Stimulated activated CD8-positive, alpha-beta memory T cell treated with anti-CD3 and anti-CD28 coated beads, Interleukin-4, amount 100 ng/mL, for 24 hours (primary cell): Measurements from ENCODE around the gene MAGEA6.
"Not testable (repeated sequence)": the region's sequence is repeated elsewhere in the genome, so short reads cannot be mapped to it uniquely, and the experiment has no call there.

Source experiments
- DNase-seq: peaks from one replicate; pipeline ENCODE4 v3.0.0-alpha.2; 2020; ENCODE audit warnings: low read depth

The MAGEA6 gene

DNA sequence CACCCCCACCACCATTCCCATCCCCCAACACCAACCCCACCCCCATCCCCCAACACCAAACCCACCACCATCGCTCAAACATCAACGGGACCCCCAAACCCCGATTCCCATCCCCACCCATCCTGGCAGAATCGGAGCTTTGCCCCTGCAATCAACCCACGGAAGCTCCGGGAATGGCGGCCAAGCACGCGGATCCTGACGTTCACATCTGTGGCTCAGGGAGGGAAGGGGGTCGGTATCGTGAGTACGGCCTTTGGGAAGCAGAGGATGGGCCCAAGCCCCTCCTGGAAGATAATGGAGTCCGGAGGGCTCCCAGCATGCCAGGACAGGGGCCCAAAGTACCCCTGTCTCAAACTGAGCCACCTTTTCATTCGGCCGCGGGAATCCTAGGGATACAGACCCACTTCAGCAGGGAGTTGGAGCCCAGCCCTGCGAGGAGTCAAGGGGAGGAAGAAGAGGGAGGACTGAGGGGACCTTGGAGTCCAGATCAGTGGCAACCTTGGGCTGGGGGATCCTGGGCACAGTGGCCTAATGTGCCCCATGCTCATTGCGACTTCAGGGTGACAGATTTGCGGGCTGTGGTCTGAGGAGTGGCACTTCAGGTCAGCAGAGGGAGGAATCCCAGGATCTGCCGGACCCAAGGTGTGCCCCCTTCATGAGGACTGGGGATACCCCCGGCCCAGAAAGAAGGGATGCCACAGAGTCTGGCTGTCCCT is 35.2 kb downstream of the MAGEA6 start:
- DNase-seq, result not testable (repeated sequence)

DNA sequence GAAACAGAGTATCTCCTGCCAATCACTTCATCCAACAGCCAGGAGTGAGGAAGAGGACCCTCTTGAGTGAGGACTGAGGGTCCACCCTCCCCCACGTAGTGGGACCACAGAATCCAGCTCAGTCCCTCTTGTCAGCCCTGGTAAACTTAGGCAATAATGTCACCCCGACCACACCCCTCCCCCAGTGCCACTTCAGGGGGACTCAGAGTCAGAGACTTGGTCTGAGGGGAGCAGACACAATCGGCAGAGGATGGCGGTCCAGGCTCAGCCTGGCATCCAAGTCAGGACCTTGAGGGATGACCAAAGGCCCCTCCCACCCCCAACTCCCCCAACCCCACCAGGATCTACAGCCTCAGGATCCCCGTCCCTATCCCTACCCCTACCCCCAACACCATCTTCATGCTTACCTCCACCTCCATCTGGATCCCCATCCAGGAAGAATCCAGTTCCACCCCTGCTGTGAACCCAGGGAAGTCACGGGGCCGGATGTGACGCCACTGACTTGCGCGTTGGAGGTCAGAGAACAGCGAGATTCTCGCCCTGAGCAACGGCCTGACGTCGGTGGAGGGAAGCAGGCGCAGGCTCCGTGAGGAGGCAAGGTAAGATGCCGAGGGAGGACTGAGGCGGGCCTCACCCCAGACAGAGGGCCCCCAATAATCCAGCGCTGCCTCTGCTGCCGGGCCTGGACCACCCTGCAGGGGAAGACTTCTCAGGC is 36.1 kb downstream of the MAGEA6 start, which contains the start of the genes CSAG1 and MAGEA12:
TSS of gene CSAG1 (minus strand) at position 461 of the 715 bp plus-strand sequence. CDS start 1,261 bp downstream, outside the sequence.
TSS of gene MAGEA12 (plus strand) at position 497 of the 715 bp plus-strand sequence. CDS start 2,405 bp downstream, outside the sequence.
- DNase-seq, result no peak

DNA sequence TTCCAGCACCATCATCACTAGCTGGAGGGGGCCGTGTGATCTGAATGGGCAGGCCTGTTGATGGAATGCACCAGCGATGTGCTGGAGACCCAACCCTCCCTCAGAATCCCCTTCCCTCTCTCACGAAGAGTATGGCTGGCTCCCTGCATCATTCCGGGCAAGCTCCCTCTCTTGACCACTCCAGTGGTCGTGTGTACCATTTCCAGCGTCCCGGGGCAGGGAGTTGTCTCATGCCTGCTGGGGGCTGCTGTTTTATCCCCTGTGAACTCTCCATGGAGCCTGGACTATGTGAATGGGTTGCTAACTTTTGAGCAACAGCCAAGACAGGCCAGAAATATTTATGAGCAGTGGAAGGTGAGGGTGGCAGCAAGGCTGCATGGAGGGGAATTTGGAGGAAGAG is 44.1 kb downstream of the MAGEA6 start:
- no peak for DNase-seq
